HG03025 (cell line): ENCODE data around the gene RNF167.
"Not testable (repeated sequence)": the region's sequence is repeated elsewhere in the genome, so short reads cannot be mapped to it uniquely, and the experiment has no call there.

Experiments used
- ATAC-seq: cut with Tn5 transposase; IDR thresholded peaks from one replicate; pipeline ENCODE4 v1.9.1; 2021; ENCODE audit warnings: mild to moderate bottlenecking, moderate library complexity; ENCODE audit not compliant: unreplicated experiment, low FRiP score

Gene RNF167

DNA sequence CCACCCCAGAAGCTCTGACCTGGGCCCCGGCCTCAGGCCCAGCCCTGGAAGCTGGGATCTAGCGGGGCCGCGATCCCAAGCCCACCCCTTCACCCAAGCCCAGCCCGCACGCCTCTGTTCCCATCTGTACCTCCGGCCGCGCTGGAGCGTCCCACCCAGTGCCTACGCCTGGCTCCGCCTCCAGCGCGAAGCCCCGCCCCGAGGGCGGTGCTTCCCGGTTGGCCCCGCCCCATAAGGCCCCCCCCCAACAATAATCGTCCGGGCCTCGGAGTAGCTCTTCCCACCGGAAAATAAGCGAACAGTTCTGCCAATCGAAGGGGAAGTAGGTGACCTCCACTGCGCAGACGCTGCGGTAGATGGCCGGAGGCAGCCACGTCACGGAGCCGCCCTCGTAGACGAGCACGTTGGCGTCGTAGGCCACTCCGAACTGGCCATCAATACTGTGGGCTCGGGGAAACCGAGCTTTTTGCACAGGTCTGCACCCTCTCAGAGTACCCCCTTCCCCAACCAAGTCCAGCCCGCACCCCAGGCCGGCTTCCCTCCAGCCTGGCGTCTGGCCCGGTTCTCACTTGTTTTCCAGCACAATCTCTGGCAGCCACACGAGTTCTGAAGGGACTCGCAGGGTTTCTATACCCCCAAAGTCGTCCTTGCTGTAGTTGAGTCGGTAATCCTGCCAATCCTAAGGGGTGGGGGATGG, 38.3 kb upstream of the RNF167 start:
- ATAC-seq = no peak

DNA sequence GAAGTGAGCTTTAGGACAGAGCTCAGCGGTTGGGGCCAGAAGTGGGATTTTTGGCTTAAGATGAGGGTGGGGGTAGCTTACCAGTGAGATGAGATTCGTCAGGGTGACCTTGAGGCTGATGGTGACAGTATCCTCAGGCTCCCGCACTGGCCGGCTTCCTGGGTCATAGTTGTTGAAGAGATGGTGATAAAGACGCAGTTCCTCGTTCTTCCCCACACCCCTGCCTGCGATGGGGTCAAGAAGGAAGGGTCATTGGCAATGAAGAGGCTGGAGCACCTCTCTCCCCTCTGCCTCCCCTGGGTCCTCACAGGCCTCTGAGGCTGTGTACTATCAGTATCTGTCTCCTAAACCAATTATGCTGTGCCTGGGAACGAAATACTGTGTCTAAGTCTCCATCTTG, 37.5 kb upstream of the RNF167 start:
- ATAC-seq = no peak

DNA sequence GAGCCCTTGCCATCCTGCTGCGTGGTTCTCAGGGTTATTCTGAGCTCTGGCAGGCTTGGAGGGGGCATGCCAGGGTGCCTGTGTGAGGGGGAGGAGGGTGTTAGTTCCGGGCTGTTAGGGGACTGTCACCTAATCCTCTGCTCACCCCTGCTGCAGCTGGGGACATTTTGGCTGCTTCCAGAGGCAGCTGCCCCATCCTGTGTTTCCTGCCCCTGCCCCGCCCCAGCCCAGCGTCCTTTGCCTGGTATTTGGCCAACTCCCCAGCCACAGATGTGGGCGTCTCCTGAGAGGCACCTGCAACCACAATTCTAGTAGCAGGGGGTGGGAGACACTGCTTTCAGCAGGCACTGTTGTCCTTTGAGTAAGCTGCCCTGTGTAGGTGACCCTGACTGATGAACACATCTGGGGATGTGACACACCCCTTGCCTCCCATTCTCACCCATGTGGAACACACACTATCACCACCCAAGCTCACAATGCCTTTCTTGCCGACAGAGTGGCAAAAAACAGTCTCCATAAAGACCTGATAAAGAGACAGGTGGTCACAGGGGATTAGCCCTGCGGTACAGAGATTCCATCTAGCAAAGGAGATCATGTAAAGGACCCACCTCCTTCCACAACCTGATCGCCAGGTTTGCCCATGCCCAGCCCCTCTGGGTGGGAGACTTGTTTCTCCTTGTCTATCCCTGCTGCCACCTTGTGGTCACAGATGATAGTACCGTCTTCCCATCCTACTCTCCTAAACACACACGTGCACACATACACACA, 36.8 kb upstream of the RNF167 start, which contains the start of gene CHRNE:
Gene CHRNE, minus strand, starts transcription at position 48 of the 768 bp plus-strand sequence. Its CDS starts 35 bp downstream, at position 13.
- ATAC-seq = no peak

DNA sequence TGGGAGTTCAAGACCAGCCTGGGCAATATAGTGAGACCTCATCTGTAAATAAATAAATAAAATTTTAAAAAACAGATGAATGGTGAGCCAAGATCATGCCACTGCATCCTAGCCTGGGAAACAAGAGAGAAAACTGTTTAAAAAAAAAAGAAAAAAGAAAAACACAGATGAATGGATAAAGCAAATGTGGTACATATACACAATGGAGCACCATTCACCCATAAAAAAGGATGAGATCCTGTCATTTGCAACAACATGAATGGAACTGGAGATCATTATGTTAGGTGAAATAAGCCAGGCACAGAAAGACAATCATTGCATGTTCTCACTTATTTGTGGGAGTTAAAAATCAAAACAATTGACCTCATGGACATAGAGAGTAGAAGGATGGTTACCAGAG, 33.4 kb upstream of the RNF167 start:
- not testable (repeated sequence) for ATAC-seq

DNA sequence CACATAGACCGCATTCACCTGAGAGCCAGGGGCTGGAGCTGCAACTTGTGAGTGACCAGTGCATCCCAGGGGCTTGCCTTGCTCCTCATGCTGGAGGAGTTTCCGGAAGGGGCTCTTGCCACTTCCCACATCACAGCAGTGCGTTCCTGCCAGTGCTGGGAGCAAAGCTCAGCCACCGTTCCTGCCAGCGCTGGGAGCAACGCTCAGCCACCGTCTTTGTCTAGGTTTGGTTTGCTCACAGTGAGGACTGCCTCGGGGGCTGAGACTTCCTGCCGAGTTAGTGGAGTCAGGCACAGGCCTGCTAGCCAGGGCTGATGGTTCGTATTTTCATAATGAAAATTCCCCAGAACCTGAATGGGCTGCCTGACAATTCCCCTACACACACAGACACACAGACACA, 31.8 kb upstream of the RNF167 start:
- no peak for ATAC-seq

DNA sequence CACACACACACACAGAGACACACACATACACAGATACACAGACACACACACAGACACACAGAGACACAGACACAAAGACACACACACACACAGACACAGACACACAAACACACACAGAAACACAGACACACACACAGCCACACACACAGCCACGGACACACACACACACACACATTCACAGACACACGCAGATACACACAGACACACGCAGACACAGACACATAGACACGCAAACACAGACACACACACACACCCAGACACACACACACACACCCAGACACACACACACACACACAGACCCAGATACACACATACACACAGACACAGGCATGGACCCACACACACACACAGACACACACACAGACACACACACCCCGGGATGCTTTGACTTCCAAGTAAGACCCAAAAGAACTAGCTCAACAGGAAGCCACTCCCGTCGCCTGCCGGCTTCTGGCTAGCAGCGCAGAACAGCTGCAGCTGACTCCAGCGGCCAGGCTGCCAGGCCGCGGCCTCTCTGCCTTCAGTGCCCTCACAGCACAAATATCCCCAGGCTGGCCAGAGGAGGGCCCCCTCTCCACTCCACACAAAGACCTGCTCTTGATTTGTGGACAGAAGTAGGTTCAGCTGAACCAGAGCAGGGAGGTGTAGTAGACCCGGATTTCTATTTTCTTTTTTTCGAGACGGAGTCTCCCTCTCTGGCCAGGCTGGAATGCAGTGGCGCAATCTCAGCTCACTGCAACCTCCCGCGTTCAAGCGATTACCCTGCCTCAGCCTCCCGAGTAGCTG, 31.2 kb upstream of the RNF167 start:
- ATAC-seq = no peak

DNA sequence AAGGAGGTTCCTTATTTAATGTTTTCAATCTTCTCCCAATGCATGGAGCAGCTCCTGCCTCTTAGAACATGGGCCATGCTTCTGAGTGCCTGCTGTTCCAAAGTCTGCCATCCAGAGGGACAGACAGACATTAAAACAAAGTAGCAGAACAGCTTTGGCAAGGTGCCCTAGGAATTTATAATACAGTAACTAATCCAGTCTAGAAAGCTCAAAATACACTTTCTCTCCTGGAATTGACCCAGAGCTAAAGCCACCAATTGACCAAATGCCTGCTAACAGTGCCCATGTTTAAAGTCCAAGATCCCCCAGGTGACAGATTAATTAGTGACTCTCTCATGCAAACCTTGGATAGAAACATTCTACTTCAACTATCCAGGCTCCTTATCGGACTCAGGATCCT, 26.1 kb upstream of the RNF167 start:
- ATAC-seq = no peak

DNA sequence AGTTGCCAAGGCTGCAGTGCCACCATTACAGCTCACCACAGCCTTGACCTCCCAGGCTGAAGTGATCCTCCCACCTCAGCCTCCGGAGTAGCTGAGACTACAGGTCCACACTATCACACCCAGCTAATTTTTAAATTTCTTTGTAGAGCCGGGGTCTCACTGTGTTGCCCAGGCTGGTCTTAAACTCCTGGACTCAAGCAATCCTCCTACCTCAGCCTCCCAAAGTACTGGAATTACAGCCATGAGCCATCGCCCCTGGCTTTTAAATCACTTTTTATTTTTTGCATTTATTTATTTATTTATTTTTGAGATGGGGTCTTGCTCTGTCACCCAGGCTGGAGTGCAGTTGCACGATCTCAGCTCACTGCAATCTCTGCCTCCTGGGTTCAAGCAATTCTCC, 25.5 kb upstream of the RNF167 start:
- not testable (repeated sequence) for ATAC-seq

DNA sequence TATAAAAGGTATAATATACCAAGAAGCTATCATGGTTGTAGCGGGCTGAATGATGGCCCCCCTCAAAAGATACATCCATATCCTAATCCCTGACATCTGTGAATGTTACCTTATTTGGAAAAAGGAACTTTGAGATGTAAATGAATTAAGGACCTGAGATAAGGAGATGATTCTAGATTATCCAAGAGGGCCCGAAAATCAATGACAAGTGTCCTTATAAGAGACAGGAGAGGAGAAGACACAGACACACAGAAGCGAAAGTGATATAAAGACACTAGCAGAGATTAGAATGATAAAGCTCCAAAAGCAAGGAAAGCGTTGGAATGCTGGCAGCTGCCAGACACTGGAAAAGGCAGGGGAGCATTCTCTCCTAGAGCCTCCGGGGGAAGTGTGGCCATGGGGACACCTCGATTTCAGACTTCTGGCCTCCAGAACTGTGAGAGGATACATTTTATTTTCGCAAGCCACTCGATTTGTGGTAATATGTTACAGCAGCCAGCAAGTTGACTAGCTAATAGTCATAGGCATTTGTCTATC, 20.5 kb upstream of the RNF167 start:
- no peak for ATAC-seq

DNA sequence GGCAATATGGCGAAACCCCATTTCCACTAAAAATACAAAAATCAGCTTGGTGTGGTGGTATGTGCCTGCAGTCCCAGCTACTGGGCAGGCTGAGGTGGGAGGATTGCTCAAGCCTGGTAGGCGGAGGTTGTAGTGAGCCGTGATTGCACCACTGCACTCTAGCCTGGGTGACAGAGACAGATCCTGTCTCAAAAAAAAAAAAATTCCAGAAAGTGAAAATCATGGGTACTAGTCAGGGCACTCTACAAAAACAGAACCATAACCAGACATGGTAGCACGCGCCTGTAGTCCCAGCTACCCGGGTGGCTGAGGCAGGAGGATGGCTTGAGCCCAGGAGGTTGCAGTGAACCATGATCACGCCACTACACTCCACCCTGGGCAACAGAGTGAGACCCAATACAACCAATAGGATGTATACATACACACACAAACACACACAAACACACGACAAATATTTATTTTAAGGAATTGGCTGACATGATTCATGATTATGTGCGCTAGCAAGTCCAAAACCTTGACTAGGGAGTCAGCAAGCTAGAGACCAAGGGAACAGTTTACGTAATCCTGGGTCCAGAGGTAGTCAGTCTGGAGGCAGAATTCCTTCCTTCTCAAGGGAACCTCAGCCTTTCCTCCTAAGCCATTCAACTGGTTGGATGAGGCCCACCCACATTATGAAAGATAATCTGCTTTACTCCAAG, 19.6 kb upstream of the RNF167 start:
- ATAC-seq = no peak

DNA sequence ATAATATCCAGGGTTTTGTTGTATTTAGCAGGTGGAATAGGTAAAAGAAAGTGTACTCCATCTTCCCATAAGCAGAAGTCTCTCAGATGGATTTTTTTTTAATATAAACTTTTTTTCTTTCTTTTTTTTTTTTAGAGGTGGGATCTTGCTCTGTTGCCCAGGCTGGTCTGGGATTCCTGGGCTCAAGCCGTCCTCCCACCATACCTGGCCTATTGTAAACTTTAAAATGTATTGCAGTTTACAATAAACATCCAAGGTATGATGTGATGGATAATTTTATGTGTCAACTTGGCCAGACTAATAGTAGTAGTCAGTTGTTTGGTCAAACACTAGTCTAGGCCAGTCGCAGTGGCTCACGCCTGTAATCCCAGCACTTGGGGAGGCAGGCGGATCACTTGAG, 18.7 kb upstream of the RNF167 start:
- no peak for ATAC-seq

DNA sequence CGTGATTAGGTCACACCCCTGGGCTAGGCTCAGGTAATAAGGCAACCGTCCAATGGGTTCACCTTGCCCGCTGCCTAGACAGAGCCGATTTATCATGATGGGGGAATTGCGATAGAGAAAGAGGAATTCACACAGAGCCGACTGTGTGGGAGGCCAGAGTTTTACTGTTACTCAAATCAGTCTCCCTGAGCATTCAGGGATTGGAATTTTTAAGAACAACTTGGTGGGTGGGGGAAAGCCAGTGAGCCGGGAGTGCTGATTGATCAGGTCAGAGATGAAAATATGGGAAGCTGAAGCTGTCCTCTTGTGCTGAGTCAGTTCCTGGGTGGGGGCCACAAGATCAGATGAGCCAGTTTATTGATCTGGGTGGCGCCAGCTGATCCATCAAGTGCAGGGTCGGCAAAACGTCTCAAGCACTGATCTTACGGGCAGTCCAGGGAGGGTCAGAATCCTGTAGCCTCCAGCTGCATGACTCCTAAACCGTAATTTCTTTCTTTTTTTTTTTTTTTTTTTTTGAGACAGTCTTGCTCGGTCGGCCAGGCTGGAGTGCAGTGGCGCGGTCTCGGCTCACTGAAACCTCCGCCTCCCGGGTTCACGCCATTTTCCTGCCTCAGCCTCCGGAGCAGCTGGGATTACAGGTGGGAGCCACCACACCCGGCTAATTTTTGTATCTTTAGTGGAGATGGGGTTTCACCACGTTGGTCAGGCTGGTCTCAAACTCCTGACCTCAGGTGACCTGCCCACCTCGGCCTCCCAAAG, 13.3 kb upstream of the RNF167 start:
- ATAC-seq = not testable (repeated sequence)

DNA sequence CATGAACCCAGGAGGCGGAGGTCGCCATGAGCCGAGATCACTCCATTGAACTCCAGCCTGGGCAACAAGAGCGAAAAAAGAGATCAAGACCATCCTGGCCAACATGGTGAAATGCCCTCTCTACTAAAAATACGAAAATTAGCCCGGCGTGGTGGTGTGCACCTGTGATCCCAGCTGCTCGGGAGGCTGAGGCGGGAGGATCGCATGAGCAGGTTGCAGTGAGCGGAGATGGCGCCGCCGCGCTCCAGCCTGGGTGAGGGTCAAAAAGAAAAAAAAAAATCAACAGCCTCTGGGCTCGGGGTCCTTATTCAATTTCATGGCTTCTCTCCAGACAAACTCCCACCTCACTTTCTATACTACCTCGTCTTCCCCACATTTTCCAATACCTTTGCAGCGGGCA, 11.2 kb upstream of the RNF167 start:
- ATAC-seq = no peak

DNA sequence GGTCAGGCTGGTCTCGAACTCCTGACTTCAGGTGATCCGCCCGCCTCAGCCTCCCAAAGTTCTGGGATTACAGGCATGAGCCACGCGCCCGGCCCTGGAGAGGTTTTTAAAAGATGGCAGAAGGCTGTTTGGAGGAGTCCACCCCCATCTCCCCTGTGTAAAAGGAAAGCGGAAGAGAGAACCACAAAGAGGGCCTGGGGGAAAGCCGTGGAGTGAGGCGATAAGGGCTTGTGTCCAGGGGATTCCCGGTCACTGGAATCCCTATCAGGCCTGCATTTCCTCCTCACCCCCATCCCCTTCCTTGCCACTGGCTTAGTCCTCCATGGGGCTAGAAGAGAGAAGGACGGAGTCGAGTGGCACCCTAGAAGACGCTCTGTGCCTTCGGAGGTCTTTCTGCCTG, 8.1 kb upstream of the RNF167 start, which contains the start of gene GP1BA:
Gene GP1BA, plus strand, starts transcription at position 315 of the 400 bp plus-strand sequence. CDS start 328 bp downstream, outside the sequence.
- ATAC-seq = no peak

DNA sequence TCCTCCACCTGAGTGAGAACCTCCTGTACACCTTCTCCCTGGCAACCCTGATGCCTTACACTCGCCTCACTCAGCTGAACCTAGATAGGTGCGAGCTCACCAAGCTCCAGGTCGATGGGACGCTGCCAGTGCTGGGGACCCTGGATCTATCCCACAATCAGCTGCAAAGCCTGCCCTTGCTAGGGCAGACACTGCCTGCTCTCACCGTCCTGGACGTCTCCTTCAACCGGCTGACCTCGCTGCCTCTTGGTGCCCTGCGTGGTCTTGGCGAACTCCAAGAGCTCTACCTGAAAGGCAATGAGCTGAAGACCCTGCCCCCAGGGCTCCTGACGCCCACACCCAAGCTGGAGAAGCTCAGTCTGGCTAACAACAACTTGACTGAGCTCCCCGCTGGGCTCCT, 7.3 kb upstream of the RNF167 start:
- ATAC-seq = no peak

DNA sequence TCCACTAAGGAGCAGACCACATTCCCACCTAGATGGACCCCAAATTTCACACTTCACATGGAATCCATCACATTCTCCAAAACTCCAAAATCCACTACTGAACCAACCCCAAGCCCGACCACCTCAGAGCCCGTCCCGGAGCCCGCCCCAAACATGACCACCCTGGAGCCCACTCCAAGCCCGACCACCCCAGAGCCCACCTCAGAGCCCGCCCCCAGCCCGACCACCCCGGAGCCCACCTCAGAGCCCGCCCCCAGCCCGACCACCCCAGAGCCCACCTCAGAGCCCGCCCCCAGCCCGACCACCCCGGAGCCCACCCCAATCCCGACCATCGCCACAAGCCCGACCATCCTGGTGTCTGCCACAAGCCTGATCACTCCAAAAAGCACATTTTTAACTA, 6.4 kb upstream of the RNF167 start:
- ATAC-seq = no peak

DNA sequence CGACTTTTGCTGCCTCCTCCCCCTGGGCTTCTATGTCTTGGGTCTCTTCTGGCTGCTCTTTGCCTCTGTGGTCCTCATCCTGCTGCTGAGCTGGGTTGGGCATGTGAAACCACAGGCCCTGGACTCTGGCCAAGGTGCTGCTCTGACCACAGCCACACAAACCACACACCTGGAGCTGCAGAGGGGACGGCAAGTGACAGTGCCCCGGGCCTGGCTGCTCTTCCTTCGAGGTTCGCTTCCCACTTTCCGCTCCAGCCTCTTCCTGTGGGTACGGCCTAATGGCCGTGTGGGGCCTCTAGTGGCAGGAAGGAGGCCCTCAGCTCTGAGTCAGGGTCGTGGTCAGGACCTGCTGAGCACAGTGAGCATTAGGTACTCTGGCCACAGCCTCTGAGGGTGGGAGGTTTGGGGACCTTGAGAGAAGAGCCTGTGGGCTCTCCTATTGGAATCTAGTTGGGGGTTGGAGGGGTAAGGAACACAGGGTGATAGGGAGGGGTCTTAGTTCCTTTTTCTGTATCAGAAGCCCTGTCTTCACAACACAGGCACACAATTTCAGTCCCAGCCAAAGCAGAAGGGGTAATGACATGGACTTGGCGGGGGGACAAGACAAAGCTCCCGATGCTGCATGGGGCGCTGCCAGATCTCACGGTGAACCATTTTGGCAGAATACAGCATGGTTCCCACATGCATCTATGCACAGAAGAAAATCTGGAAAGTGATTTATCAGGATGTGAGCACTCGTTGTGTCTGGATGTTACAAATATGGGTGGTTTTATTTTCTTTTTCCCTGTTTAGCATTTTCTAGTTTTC, 5.7 kb upstream of the RNF167 start:
- no peak for ATAC-seq

DNA sequence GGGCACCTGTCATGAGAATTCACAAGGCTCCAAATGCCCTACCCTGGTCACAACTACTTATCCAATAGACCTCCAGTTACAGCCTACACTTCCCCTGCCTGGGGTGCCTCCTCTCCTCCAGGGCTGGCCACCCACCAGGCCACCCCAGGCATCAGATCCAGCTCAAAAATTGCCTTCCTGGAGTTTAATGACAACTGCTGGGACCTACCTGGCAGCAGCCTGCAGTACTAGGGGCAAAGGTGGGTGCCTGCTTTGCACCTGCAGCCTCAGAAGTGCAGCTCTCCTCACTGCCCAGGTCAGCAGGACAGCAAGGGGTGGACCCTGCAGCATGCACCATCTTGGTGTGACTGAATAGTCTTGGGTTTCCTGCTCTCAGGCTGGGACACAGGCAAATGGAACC, 4.4 kb upstream of the RNF167 start:
- ATAC-seq = no peak

DNA sequence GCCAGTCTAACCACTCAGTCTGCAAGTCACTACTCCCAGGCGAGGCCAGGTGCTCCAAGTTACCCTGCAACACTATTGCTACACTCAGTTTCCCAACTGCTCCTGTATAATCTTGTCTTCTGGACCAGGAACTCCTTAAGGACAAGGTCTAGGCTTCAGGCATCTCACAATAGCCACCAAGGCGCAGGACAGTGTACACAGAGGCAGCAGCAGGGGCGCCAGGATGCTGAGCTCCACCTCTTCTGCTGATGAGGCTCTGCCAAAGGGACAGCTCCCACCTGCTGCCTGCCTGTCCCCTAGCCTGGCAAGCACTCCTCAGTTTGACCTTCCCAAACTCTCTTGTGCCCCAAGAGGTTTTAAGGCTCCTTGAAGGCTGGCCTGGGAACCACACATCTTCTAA, 3.6 kb upstream of the RNF167 start:
- no peak for ATAC-seq
